SIG-M5 treated with dmso at 0.1 percent for 504 hours (cell line): ENCODE measurements around the gene ITGA2.
"Not testable (repeated sequence)": the region's sequence is repeated elsewhere in the genome, so short reads cannot be mapped to it uniquely, and the experiment has no call there.

Experiments used
- DNase-seq: peaks from one replicate; lab custom pipeline; 2025; ENCODE audit not compliant: unreplicated experiment; lab: John Stamatoyannopoulos, UW

Gene ITGA2

GRCh38 chr5:53095217-53095616 lies 106.1 kb downstream of the ITGA2 start:
- DNase-seq = no peak

- DNase-seq = peak; percentile 57
Observed at GRCh38 chr5:53095931-53096525, 106.9 kb downstream of the ITGA2 start.

GRCh38 chr5:53099546-53099945 lies 110.4 kb downstream of the ITGA2 start:
- DNase-seq = no peak

GRCh38 chr5:53100606-53101005 lies 111.5 kb downstream of the ITGA2 start:
- no peak for DNase-seq

- DNase-seq = no peak
Observed at GRCh38 chr5:53105611-53106300, 116.6 kb downstream of the ITGA2 start.

- peak; percentile 45 for DNase-seq
Observed at GRCh38 chr5:53109056-53109442, 119.9 kb downstream of the ITGA2 start.

- peak; percentile 87 for DNase-seq
Observed at GRCh38 chr5:53109443-53110127, 120.4 kb downstream of the ITGA2 start, which contains the start of gene MOCS2. Gene MOCS2 (minus strand): TSS chr5:53109757. CDS start chr5:53107174, 2,583 bp downstream.

- no peak for DNase-seq
Observed at GRCh38 chr5:53110156-53110555, 121.0 kb downstream of the ITGA2 start.

GRCh38 chr5:53111139-53111538 lies 122.0 kb downstream of the ITGA2 start:
- DNase-seq = no peak

- DNase-seq = not testable (repeated sequence)
Observed at GRCh38 chr5:53112307-53112706, 123.2 kb downstream of the ITGA2 start.

GRCh38 chr5:53112909-53113308 lies 123.8 kb downstream of the ITGA2 start:
- DNase-seq = no peak

- DNase-seq = no peak
Observed at GRCh38 chr5:53113947-53114346, 124.8 kb downstream of the ITGA2 start.

- no peak for DNase-seq
Observed at GRCh38 chr5:53114988-53115387, 125.8 kb downstream of the ITGA2 start.

GRCh38 chr5:53116597-53116996 lies 127.4 kb downstream of the ITGA2 start:
- DNase-seq = no peak

GRCh38 chr5:53118879-53119278 lies 129.7 kb downstream of the ITGA2 start:
- DNase-seq = no peak

GRCh38 chr5:53120165-53120564 lies 131.0 kb downstream of the ITGA2 start:
- no peak for DNase-seq

- no peak for DNase-seq
Observed at GRCh38 chr5:53123702-53124101, 134.6 kb downstream of the ITGA2 start.

GRCh38 chr5:53126521-53126920 lies 137.4 kb downstream of the ITGA2 start:
- DNase-seq = no peak

- DNase-seq = no peak
Observed at GRCh38 chr5:53127107-53127506, 138.0 kb downstream of the ITGA2 start.

GRCh38 chr5:53128481-53128880 lies 139.3 kb downstream of the ITGA2 start:
- DNase-seq = no peak

- DNase-seq = no peak
Observed at GRCh38 chr5:53130266-53130665, 141.1 kb downstream of the ITGA2 start.

GRCh38 chr5:53133020-53133419 lies 143.9 kb downstream of the ITGA2 start:
- DNase-seq = no peak
